NK-92 treated with Interleukin-12 subunit alpha and Interleukin-12 subunit beta, amount 100 ng/mL, for 24 hours (cell line): ENCODE results near the gene TRAPPC12.
"Not testable (repeated sequence)": the region's sequence is repeated elsewhere in the genome, so short reads cannot be mapped to it uniquely, and the experiment has no call there.

Source experiments
- DNase-seq: peaks from one replicate; lab custom pipeline; 2025; lab: John Stamatoyannopoulos, UW

The TRAPPC12 gene

DNA sequence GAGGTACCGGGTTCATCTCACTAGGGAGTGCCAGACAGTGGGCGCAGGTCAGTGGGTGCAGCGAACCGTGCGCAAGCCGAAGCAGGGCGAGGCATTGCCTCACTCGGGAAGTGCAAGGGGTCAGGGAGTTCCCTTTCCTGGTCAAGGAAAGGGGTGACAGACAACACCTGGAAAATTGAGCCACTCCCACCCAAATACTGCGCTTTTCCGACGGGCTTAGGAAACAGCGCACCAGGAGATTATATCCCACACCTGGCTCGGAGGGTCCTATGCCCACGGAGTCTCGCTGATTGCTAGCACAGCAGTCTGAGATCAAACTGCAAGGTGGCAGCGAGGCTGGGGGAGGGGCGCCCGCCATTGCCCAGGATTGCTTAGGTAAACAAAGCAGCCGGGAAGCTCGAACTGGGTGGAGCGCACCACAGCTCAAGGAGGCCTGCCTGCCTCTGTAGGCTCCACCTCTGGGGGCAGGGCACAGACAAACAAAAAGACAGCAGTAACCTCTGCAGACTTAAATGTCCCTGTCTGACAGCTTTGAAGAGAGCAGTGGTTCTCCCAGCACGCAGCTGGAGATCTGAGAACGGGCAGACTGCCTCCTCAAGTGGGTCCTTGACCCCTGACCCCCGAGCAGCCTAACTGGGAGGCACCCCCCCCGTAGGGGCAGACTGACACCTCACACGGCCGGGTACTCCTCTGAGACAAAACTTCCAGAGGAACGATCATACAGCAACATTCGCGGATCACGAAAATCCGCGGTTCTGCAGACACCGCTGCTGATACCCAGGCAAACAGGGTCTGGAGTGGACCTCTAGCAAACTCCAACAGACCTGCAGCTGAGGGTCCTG lies 9.9 kb upstream of the TRAPPC12 start:
- DNase-seq, result not testable (repeated sequence)

DNA sequence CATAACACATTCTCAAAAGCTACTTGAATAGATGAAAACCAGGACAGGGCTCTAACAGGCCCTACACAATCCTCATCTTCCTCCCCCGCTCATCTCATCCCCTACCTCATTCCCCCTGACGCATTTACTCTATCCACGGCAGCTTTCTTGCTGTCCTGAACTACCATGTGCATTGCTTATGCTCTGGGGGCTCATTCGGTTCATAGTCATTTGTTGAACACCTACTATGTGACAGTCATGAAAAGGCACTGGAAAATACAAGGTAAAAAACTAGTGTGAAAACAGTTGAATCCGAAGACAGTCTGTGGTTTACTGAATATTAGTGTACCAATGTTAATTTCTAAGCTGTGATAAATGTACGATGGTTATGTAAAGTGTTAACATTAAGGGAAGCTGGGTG lies 2.7 kb upstream of the TRAPPC12 start:
- DNase-seq, result no peak

DNA sequence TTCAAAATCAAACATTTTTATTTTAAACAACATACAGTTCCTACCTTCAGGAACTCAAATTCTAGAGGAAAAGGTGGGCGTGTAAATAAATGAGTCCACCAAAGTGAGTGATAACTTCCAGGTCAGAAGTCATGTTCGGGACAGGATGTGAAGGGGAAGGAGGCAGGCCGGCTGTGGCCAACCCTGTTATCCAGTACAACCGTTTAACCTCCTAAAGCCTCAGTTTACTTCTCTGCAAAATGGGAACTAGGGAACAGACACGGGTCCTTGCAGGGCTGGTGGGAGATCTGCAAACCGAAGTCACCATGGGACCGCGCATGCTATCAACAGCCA lies 2.2 kb upstream of the TRAPPC12 start:
- DNase-seq, result peak; percentile 35

DNA sequence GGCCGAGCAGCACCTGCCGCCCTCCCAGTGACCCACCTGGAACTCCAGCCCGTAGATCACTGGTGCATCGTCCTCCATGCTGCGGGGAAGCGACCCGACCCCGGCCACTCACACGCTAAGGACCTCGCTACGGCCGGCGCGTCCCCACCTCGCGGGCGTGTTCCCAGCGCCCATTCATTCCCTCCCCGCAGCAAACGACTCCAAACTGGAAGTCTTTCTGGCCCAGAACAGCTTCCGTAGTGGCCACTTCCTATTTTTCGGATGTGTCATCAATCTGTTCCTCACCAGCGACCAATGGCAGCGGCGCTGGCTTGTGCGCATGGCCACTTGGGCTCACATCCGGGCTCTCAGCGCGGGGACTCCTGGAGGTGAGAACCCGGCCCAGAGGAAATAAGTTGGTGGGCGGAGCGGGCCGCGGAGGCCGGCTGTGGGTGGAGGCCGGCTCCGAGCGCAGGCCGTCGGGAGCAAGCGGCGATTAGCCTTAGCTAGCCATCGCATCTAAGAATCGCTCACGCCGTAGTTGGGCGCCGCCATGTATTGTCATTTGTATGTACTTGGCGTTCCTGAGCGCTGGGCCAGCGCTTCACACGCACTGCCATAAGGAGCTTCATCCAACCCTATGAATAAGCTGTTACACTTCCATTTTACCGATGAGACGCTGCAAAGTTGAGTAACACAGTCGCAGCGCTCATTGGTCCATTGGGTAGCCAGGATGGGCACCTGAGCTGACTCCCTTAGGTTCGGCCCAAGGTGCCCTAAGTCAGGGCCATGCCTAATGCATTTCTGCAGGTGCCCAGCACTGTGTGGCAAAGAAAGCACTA lies 1.7 kb upstream of the TRAPPC12 start, which contains the start of gene EIPR1:
TSS of gene EIPR1 (minus strand) at position 207 of the 821 bp plus-strand sequence. CDS start at position 78, 129 bp downstream.
- DNase-seq, result peak; percentile 90

DNA sequence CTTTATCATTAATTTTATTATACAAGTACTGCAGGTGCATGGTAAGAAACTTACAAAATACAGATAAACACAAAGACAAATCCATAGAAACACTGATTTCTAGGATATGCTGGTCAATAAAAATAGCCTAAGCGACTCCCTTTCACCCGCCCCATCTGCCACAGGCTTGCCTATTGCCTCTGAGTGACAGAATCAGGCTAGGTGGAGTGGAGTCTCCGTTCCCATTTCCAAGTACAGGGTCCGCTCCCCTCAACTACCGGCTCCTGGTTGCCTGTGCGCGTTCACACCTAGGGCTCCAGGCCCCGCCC lies 201 bp upstream of the TRAPPC12 start:
- DNase-seq, result no peak

DNA sequence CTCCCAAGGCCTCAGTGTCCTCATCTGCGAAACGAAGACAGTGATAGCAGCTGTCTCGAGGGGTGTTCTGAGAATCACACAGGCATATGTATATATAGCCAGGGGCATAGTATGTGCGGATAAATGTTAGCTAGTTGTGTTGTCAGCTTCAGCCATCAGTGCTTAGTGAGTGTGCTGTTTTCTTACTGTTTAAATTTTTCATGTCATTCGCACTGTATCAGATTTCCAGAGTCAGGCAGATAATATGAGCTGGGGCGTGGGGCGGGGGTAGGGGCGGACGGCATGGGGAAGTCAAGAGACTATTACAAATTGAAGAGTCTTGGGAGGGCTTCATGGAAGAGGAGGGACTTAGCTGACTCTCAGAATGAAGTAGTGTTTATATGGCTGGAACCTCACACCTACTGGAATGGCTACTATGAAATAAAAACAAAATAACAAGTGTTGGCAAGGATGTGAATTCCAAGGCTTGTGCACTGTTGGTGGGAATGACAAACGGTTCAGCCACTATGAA lies 7.0 kb downstream of the TRAPPC12 start:
- no peak for DNase-seq

DNA sequence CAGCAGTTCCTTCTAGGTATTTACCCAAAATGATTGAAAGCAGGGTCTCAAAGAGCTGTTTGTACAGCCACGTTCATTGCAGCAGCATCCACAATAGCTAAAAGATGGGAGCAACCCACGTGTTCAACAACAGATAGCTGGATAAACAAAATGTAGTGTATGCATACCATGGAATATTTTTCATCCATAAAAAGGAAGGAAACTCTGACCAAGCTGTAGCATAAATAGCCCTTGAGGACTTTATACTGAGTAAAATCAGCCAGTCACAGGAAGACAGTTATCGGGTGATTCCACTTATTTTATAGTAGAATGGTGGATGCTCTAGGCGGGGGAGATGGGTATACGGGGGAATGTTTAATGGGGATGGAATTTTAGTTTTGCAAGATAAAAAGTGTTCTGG lies 7.5 kb downstream of the TRAPPC12 start:
- DNase-seq, result no peak

DNA sequence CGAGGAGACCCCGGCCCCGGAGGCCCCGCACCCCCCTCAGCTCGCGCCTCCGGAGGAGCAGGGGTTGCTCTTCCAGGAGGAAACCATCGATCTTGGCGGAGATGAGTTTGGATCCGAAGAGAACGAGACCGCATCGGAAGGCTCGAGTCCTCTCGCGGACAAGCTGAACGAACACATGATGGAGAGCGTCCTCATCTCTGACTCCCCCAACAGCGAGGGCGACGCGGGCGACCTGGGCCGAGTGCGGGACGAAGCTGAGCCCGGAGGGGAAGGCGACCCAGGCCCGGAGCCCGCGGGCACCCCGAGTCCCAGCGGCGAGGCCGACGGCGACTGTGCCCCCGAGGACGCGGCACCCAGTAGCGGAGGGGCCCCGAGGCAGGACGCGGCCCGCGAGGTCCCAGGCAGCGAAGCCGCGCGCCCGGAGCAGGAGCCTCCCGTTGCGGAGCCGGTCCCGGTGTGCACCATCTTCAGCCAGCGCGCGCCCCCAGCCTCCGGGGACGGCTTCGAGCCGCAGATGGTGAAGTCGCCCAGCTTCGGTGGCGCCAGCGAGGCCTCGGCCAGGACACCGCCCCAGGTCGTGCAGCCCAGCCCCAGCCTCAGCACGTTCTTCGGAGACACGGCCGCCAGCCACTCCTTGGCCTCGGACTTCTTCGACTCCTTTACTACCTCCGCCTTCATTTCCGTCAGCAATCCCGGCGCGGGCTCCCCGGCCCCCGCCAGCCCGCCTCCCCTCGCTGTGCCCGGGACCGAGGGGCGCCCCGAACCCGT lies 8.3 kb downstream of the TRAPPC12 start:
- no peak for DNase-seq

DNA sequence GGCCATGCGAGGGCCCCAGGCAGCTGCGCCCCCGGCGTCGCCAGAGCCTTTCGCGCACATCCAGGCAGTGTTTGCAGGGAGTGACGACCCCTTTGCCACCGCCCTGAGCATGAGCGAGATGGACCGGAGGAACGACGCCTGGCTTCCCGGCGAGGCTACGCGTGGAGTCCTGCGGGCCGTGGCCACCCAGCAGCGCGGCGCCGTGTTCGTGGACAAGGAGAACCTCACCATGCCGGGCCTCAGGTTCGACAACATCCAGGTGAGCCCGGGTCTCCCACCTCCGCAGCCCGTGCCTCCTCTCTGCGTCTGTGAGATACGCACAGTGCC lies 8.9 kb downstream of the TRAPPC12 start:
- no peak for DNase-seq

DNA sequence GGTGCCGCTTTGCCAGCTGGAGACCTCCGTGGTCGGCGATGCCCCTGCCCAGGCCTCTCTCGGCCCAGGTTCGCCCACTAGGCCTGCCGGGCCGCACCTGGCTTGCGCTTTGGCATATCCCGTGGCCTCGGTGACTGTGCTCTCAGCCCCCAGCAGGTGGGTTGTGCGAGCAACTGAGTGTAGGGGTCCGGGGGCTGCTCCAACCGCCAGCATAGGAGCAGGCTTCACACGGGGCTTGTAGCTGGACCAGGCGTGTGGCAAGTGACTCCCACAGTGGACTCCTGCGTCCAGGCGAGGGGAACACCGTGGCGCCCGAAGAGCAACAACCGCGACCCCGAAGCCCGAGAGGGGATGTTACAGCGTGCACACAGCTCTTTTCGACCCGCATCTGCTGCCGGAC lies 9.7 kb downstream of the TRAPPC12 start:
- no peak for DNase-seq

DNA sequence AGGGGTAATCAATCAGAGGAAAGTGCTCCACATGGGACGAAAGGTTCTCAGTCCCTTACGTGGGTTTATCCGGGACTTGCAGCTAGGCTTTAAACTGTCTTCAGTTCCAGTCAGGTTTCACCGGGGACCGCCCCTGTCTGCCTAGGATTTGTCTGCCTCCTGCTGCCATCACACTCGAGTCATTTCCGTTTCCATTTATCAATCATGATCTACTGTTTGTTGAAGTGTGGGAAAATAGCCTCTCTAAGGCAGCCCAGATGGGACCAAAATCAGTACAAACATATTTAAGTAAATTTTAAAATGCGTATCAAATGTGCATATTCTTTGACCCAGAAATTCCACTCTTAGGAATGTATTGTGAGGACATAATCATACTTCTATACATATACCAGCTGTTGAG lies 10.5 kb downstream of the TRAPPC12 start:
- DNase-seq, result no peak

DNA sequence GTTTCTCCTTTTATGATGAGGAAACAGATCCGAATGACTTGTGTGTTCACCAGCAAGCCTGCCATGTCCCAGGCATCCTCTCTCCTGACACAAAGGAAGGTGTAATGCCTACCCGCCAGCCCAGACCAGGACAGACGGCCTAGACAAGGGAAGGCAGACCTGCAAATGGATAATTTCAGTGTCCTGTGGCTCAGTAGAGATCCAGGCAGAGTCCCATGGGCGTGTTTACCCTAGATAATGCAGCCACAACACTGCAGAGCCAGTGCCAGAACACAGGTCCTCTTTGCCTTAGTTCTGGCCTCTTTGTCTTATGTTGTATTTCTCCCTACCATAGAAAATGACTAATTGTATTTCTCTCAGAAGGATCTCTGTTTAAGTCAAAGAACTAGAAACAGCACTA lies 12.7 kb downstream of the TRAPPC12 start:
- no peak for DNase-seq

DNA sequence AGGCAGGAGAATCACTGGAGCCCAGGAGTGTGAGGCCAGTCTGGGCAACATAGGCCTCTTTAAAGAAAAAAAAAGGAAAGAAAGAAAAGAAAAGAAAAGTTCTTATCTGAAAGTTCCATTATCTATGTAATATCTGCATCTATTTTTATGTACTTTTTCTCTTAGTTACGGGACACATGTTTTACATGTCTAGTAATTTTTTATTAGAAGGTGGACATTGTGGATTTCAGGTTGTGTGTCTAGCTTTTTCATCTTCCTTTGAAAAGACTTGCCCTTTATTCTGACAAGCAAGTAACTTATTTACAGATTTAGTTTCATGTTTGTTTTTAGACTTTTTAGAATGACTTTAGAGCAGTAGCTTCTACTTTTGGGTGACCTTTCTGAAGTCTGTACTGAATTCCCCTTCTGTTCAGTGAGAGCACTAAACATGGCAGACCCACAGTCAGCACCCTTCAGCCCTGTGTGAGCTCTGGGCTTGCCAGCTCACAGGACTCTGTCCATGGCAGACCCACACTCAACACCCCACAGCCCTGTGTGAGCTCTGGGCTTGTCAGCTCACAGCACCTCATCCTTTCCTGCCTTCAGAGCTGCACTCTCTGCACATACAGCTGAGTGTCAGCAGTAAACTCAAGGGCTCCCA lies 17.5 kb downstream of the TRAPPC12 start:
- DNase-seq, result no peak

DNA sequence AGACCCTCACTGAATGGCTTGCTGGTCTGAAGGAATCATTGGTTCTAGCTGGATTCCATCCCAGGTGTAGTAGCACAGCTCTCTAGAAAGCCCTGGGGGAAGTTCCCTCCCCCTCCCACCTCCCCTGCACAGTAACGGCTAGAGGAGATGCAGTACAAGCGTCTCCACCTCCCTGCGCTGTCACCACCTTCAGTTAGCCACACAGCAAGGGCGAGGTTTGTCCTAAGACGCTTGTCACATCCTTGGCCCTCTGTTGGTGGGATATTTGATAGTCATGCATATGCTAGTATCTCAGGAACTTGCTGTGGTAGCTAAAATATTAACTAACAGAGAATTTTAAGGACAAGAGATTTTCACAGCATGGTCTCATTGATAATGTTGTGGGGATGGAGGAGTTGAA lies 19.4 kb downstream of the TRAPPC12 start:
- no peak for DNase-seq

DNA sequence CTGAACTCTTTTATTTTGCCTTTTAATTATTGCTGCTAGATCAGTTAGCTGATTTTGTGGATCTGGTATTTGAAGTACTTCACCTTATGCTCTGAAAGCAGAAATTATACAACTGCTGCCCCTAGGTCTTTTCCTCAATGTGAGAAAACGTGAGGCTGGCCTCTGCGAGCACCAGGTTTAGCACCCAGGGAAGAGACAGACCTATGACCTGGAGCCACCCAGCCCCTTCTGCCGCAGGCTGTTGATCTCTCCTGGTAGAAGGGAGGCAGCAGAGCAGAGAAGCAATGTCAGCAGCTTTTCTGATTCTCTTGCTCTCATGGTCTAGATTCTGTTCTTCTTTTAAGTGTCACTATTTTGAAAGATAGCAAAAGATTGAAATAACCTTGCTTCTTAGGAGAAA lies 19.9 kb downstream of the TRAPPC12 start:
- DNase-seq, result no peak

DNA sequence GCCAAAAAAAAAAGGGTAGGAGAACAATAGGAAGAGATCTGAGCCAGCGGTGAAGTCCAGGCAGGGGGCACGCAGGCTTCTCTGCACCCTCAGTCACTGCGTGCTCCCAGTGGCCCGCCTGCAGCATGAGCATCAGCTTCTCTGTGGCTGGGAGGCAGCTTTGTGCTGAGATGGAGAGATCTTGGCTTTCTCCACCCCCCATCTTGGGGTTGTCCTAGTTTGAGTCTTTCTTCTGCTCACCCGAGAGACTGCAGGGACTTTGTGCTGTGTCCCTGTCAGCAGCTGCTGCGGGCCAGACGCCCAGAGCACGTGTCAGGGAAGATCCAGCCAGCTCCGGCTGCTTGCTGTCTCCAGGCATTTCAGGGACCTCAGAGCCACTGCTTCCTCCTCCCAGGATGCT lies 20.3 kb downstream of the TRAPPC12 start:
- DNase-seq, result no peak

DNA sequence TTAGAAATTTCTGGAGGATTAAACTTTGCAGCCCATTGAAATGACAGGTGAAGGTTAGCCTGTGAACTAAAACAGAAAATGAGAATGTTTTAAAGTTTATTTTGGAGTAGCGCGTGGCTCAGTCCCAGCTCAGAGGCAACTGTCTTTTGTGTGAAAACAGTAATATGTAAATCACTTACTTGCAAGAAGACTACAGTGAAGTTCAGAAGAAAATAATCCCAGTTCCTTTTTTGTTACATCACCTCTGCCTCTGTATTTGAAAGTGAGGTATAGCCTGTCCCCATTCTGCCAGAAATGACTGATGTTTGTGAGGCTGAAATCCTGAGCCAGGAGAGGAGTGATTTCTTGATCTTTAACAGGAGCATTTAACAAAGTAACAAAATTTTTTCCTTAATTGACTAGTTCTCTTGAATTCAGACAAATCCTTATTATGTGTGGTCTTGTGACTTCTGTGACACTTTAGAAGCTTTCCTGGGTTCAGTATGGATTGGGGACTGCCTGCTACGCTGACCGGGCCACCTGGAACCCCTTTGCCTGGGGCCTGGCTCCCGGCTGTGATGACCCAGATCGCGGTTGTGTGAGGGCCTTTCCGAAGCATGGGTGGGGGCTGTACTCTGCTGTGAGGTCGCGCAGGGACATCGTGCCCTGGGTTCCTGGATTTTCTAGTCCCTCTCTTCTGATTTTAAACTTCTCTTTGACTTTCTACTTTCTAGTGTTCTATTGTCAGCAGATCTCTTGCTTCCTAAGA lies 24.3 kb downstream of the TRAPPC12 start:
- DNase-seq, result no peak

DNA sequence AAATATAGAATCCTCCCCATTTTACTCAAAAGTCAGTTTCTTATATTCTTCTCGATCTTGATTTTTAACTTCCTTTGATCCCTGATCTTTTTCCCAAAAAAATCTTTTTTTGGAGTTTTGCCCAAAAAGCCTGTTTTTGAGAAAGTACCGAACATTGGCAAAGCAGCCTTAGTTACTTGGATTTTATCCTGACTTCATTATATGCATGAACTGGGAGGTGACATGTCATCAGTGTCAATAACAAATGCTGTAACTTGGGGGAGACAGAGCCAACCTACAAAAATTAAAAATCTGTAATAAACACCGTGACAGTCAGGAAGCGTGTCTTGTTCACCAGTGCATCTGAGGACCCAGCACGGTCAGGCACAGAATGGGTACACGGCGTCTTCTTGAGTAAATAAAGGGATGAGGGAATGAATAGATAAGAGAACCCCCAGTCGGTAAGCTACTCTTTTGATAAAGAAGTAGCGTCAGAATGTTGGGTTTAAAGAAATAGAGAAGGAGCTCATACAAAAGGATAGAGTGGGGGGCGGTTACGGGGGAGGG lies 24.9 kb downstream of the TRAPPC12 start:
- no peak for DNase-seq

DNA sequence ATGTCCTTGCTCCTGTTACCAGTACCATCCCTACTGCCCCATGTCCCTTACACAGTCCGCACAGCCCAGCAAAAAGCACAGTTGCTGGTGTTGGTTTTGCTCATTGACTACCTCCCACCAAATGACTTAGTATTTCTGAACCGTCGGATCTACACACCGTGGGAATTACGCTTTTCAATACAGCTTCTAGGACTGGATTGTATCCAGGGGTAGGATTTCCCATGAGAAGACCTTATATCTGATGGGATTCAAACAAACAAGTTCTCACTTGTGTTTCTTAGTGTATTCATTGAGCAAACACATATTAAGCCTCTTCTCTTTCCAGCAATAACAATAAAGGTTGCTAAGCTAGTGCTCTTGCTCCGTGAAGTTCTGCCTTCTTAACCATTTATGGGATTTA lies 25.8 kb downstream of the TRAPPC12 start:
- no peak for DNase-seq

DNA sequence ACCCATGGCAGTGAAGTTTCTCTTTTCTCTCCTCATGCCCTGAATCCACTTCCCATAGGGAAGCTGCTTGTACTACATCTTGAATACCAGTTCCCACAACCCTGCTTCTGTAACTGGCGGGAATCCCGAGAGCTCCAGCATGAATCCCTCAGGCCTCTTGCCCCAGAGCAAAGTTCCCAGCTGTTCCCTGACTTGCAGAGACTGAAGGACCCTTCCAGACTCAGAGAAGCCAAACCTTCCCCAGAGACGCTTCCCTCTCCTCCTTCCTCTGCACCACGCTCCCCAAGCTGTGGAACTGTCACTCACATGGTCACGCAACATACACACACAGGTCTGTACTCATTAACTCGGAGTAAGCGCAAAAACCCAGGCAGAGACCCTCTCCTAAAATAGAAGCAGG lies 26.4 kb downstream of the TRAPPC12 start:
- DNase-seq, result no peak

DNA sequence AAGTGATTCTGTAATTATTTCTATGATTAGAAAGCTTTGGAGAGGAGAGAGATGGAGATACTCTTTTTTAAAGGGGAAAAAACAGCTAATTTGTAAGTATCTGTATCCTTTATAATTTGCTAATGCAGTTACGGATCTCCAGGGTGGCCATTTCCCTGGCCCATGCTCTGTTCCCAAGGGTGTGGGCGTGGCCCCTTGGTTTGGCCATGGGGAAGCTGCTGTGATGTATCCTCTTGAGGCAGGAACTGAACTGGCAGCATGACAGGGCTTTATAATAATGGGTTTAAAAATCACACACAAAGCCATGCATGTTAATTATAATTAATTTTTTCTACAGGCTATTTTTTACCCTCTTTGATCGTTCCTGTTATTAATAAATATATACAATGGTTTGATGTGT lies 27.0 kb downstream of the TRAPPC12 start:
- no peak for DNase-seq
